MM.1S (cell line): ENCODE data around the gene CNN3.

Experiments
- DNase-seq: peaks from one replicate; pipeline ENCODE4 v3.0.0-alpha.2; 2015
- H2AFZ ChIP-seq: fragments of 300-600 bp; sonication (generic); 2 replicates; pipeline ENCODE4 v1.6.0; 2016; ENCODE audit warnings: antibody characterized with exemption, low read length
- H3F3A ChIP-seq: fragments of 300-600 bp; sonication (generic); 2 replicates; pipeline ENCODE4 v1.6.1; 2016; ENCODE audit warnings: mild to moderate bottlenecking, antibody characterized with exemption, low read length, moderate library complexity, mixed read lengths; ENCODE audit not compliant: insufficient read depth
- H3K27ac ChIP-seq: fragments of 300-600 bp; sonication (generic); 2 replicates; pipeline ENCODE4 v1.5.1; 2016; ENCODE audit warnings: mild to moderate bottlenecking, low read length
- H3K27me3 ChIP-seq: fragments of 300-600 bp; sonication (generic); replicated peaks from 2 replicates; pipeline ENCODE4 v1.6.0; 2016; ENCODE audit warnings: low read length; ENCODE audit not compliant: insufficient read depth
- H3K36me3 ChIP-seq: fragments of 300-600 bp; sonication (generic); replicated peaks from 2 replicates; pipeline ENCODE4 v1.6.1; 2016; ENCODE audit warnings: mild to moderate bottlenecking, low read length, mixed read lengths; ENCODE audit not compliant: insufficient read depth
- H3K4me1 ChIP-seq: fragments of 300-600 bp; sonication (generic); 2 replicates; pipeline ENCODE4 v1.6.1; 2016; ENCODE audit warnings: low read length, mixed read lengths
- H3K4me2 ChIP-seq: fragments of 300-600 bp; sonication (generic); 2 replicates; pipeline ENCODE4 v1.6.0; 2016; ENCODE audit warnings: low read depth, low read length
- H3K4me3 ChIP-seq: fragments of 300-600 bp; sonication (generic); 2 replicates; pipeline ENCODE4 v1.5.1; 2016; ENCODE audit warnings: low read length, mixed read lengths
- H3K79me2 ChIP-seq: fragments of 300-600 bp; sonication (generic); 2 replicates; pipeline ENCODE4 v1.6.1; 2016; ENCODE audit warnings: mixed run types, low read length, mixed read lengths
- H3K9ac ChIP-seq: fragments of 300-600 bp; sonication (generic); 2 replicates; pipeline ENCODE4 v1.6.1; 2016; ENCODE audit warnings: low read length, mixed read lengths
- H3K9me2 ChIP-seq: fragments of 300-600 bp; sonication (generic); replicated peaks from 2 replicates; pipeline ENCODE4 v1.6.1; 2016; ENCODE audit warnings: mild to moderate bottlenecking, low read length, mixed read lengths; ENCODE audit not compliant: insufficient read depth
- H3K9me3 ChIP-seq: fragments of 300-600 bp; sonication (generic); replicated peaks from 2 replicates; pipeline ENCODE4 v1.6.1; 2016; ENCODE audit warnings: mild to moderate bottlenecking, low read length, mixed read lengths; ENCODE audit not compliant: insufficient read depth
- H4K20me1 ChIP-seq: fragments of 300-600 bp; sonication (generic); 2 replicates; pipeline ENCODE4 v1.6.1; 2016; ENCODE audit warnings: mild to moderate bottlenecking, low read length, moderate library complexity, mixed read lengths; ENCODE audit not compliant: insufficient read depth
- CTCF ChIP-seq: fragments of 300-600 bp; sonication (generic); IDR thresholded peaks from 2 replicates; pipeline ENCODE4 v1.5.1; 2016; ENCODE audit warnings: antibody characterized with exemption, low read length, mixed read lengths
- EZH2 ChIP-seq: fragments of 300-600 bp; sonication (generic); optimal IDR thresholded peaks from 2 replicates; pipeline ENCODE3; 2017; ENCODE audit warnings: low read depth, mild to moderate bottlenecking, antibody characterized with exemption, low read length, mixed read lengths
- EZH2phosphoT487 ChIP-seq: fragments of 300-600 bp; sonication (generic); IDR thresholded peaks from 2 replicates; pipeline ENCODE4 v1.6.1; 2018; ENCODE audit warnings: antibody characterized with exemption, low read length

Gene CNN3

GRCh38 chr1:94883691-94884090, 43.2 kb downstream of the CNN3 start:
- Histone ChIP-seq H3K9me2 (no peaks in the 10 kb centered on the region), H3F3A (no peaks in the 10 kb centered on the region), H3K4me1 (no peaks in the 10 kb centered on the region), H3K9me3 (no peaks in the 10 kb centered on the region), H2AFZ (peak overlapping the region; percentile 52; the same call in 1 of the 2 replicates), H3K36me3 (no peaks in the 10 kb centered on the region), H3K27me3 (no peaks in the 10 kb centered on the region), H3K79me2 (no peaks in the 10 kb centered on the region), H3K4me3 (no peak overlapping the region), H3K27ac (no peak overlapping the region), H3K9ac (no peak overlapping the region), H4K20me1 (no peaks in the 10 kb centered on the region), H3K4me2 (peak overlapping the region; percentile 28; the same call in 1 of the 2 replicates)
- peak; percentile 6 for DNase-seq
- no peak for TF ChIP-seq EZH2phosphoT487
- no peak for TF ChIP-seq EZH2
- TF ChIP-seq CTCF, result no peak

DNA sequence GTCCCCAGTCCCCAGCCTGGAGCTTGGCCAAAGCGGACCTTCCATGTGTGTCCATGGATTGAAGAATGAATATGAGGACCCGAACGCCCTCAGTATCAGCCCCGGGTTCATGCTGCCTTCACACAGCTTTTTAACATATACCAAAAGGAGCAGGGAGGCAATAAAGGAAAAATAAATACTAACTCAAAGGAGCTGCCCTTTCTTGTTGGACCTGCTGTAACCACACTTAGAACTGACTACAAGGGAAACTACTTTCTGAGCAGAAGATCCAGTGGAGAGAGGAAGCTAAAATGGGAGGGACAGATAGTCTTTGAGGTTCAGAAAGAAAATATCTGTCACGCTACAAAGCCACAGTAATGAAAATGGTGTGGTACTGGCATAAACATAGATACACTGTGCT, 48.6 kb downstream of the CNN3 start:
- no peak overlapping the region for H3K27ac ChIP-seq
- H3K9ac ChIP-seq, result no peak overlapping the region
- no peak overlapping the region for H3K4me3 ChIP-seq
- H3K9me3 ChIP-seq, result no peaks in the 10 kb centered on the region
- DNase-seq, result no peak
- H2AFZ ChIP-seq, result no peak overlapping the region
- H3K36me3 ChIP-seq, result no peaks in the 10 kb centered on the region
- H3F3A ChIP-seq, result no peaks in the 10 kb centered on the region
- H3K4me1 ChIP-seq, result no peaks in the 10 kb centered on the region
- no peaks in the 10 kb centered on the region for H3K27me3 ChIP-seq
- H3K4me2 ChIP-seq, result no peak overlapping the region
- H3K79me2 ChIP-seq, result no peaks in the 10 kb centered on the region
- no peaks in the 10 kb centered on the region for H3K9me2 ChIP-seq
- TF ChIP-seq EZH2phosphoT487, result no peak
- TF ChIP-seq CTCF, result no peak
- no peak for TF ChIP-seq EZH2
- H4K20me1 ChIP-seq, result no peaks in the 10 kb centered on the region

DNA sequence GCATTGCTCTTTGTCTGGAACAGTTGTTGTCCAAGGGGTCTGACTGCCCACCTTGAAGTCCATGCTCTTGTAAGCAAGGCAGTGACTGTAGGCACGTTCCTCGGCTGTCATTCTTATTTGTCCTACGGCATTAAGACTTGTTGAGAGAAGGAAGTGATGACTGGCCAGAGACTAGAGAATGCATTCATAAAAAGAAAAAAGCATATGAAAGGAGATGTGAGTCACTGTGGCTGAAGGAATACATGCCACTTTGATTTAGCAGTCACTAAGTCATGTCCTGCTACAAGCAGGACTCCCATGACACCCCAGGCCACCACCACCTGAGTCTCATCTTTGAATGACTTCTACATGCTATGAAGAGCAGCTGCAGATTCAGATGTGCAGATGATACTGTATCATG, 50.5 kb downstream of the CNN3 start:
- no peak overlapping the region for H3K4me3 ChIP-seq
- DNase-seq, result no peak
- no peaks in the 10 kb centered on the region for H3K27me3 ChIP-seq
- H2AFZ ChIP-seq, result no peak overlapping the region
- no peaks in the 10 kb centered on the region for H3K36me3 ChIP-seq
- H3K4me2 ChIP-seq, result no peak overlapping the region
- H4K20me1 ChIP-seq, result no peaks in the 10 kb centered on the region
- H3K9ac ChIP-seq, result no peak overlapping the region
- no peak overlapping the region for H3K27ac ChIP-seq
- no peaks in the 10 kb centered on the region for H3K4me1 ChIP-seq
- TF ChIP-seq EZH2 (no peak), EZH2phosphoT487 (no peak), CTCF (no peak)
- no peaks in the 10 kb centered on the region for H3K9me3 ChIP-seq
- H3K9me2 ChIP-seq, result no peaks in the 10 kb centered on the region
- no peaks in the 10 kb centered on the region for H3K79me2 ChIP-seq
- H3F3A ChIP-seq, result no peaks in the 10 kb centered on the region
